ENCODE measurements around the gene FHL3. TPM values are rescaled to one million over a fixed set of nuclear protein-coding genes. Genes with fewer than 3 reads are reported as not detected.
A peak's percentile ranks its signal among the peaks of the same experiment; 100 is the strongest.

FHL3 gene
- total and polyA plus RNA-seq, 2 donors (not counting 3 experiments of a cell fraction or from before 2014, with no cell fraction given), result 26.1 to 58.7 TPM

- no peaks in the 10 kb centered on the region for H4K20me1 ChIP-seq (replicated peaks; ENCODE audit: control insufficient read depth, extremely low read depth, insufficient read depth, low read length)
- FAIRE-seq (peak; percentile 90), DNase-seq (ENCODE audit: low read depth, low spot score) (peak; percentile 79)
- no peaks in the 10 kb centered on the region for H3K27me3 ChIP-seq (ENCODE audit: control insufficient read depth in 2 of 2, insufficient read depth in 2 of 2, low read length in 2 of 2)
- no peaks in the 10 kb centered on the region for H3K79me2 ChIP-seq (ENCODE audit: control insufficient read depth, insufficient read depth, low read length)
- H3K9ac ChIP-seq (replicated peaks; ENCODE audit: extremely low read depth, insufficient read depth, low read length), result peak overlapping the region; percentile 5
- ChIA-PET POLR2A (interaction anchor here (0.6 kb wide), 1 partner anchor 116 kb away, joined by 3 read pairs; no protein-coding TSS in a partner anchor), CTCF (interaction anchor here (0.5 to 7.4 kb wide), 7 partner anchors 8 to 805 kb away, joined by 3 to 66 read pairs (median 20); partner anchors contain the start of genes POU3F1 and SF3A3)
- H2AFZ ChIP-seq (ENCODE audit: low read depth, low read length), result no peak overlapping the region
- peak; percentile 72 for TF ChIP-seq FOS (IDR thresholded peaks at IDR 0.05; ENCODE audit: borderline replicate concordance, insufficient read depth, low read length)
- TF ChIP-seq MYC (IDR thresholded peaks at IDR 0.05; ENCODE audit: low read depth, low read length), result no peak
- TF ChIP-seq POLR2AphosphoS5 (IDR thresholded peaks at IDR 0.05; ENCODE audit: insufficient read depth, low read depth, low read length), result peak; percentile 75
- TF ChIP-seq CTCF (IDR thresholded peaks at IDR 0.05; ENCODE audit: extremely low read depth in 1 of 2, insufficient read depth in 1 of 2, low read depth in 1 of 2, low read length in 2 of 2), result no peak
- no peak for TF ChIP-seq POLR2A (IDR thresholded peaks at IDR 0.05; ENCODE audit: low read depth, low read length)
- no peak for TF ChIP-seq EZH2 (IDR thresholded peaks at IDR 0.05; ENCODE audit: borderline replicate concordance, low read depth, low read length, severe bottlenecking)
- no peak for TF ChIP-seq MAX (IDR thresholded peaks at IDR 0.05; ENCODE audit: insufficient read depth, insufficient read length)
- TF ChIP-seq GATA2 (IDR thresholded peaks at IDR 0.05; ENCODE audit: insufficient read depth, insufficient read length, low read depth, low read length), result no peak
- TF ChIP-seq JUN (IDR thresholded peaks at IDR 0.05; ENCODE audit: borderline replicate concordance, insufficient read depth, insufficient read length, low read depth), result peak; percentile 42
- intact Hi-C loops (cut with micrococcal nuclease) (loop anchor here (1.0 to 10.0 kb wide), 5 partner anchors 17 to 787 kb away; no protein-coding TSS in a partner anchor), dilution Hi-C loops (cut with MboI; ENCODE audit: extremely low pct_ligation_motif_present, low sequenced_read_pairs) (no loop called here)
- no TSS peak for BruUV-seq (replicated peaks)
- no peaks in the 10 kb centered on the region for H3K9me1 ChIP-seq (replicated peaks; ENCODE audit: control insufficient read depth, extremely low read depth, insufficient read depth, low read length)
- H3K9me3 ChIP-seq (replicated peaks; ENCODE audit: control insufficient read depth, insufficient read depth, low read length), result no peaks in the 10 kb centered on the region
- peak overlapping the region; percentile 69 for H3K27ac ChIP-seq (ENCODE audit: insufficient read depth, low read depth, low read length)
- H3K4me2 ChIP-seq (ENCODE audit: insufficient read depth, low read length), result peak overlapping the region; percentile 45
- H3K4me3 ChIP-seq (replicated peaks in 1 of 3; ENCODE audit: insufficient read depth in 1 of 3, low read depth in 1 of 3, low read length in 3 of 3), result no peak overlapping the region
- H3K4me1 ChIP-seq (ENCODE audit: control insufficient read depth, extremely low read depth, insufficient read depth, low read length), result peaks cover 38% of the 10 kb centered on the region
- H3K36me3 ChIP-seq (ENCODE audit: control insufficient read depth in 2 of 2, extremely low read depth in 1 of 2, insufficient read depth in 2 of 2, low read length in 2 of 2), result peaks cover 0 to 3% of the 10 kb centered on the region in 2 experiments
These were observed 24.6 kb upstream of the FHL3 start for GRCh38 chr1:38029685-38030511.
